ENCODE results near the gene ABLIM1. TPM values are rescaled to one million over a fixed set of nuclear protein-coding genes. Genes with fewer than 3 reads are reported as not detected.

The ABLIM1 gene
- total and polyA plus RNA-seq, 3 donors from 2014 or later: 90.0 to 137 (median 128) TPM

DNA sequence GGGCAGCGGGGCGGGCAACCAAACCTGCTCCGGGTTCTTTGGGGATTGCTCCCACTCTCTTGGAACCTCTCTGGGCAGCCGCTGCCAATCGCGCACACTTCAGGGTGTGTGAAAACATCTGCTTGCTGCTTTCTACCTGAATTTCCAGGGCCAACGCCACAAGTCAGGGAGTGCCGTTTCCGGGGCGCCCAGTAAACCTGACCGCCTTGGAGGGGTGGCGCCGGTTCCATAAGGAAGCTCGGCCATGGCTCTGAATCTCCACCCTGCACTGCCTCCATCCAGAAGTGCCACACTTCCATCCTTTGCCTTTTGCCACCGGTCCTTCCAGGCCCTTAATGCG, 253.1 kb downstream of the ABLIM1 start:
- Histone ChIP-seq H3K27me3 (no peaks in the 10 kb centered on the region), H3K36me3 (ENCODE audit: low read depth, missing control alignments) (no peaks in the 10 kb centered on the region), H3K4me1 (peaks cover 20% of the 10 kb centered on the region), H3K4me3 (peak overlapping the region; percentile 53 to 60), H3K27ac (peak overlapping the region in 1 of 2 donors; percentile 45), H3K9me3 (no peaks in the 10 kb centered on the region)
- TF ChIP-seq POLR2A (IDR thresholded peaks at IDR 0.05) (no peak), CTCF (IDR thresholded peaks at IDR 0.05) (no peak)
- intact Hi-C loops (cut with DNase I; ENCODE audit: low total_unique reads): loop anchor here (10.0 kb wide), 1 partner anchor 100 kb away; no protein-coding TSS in a partner anchor
- 13 to 25% methylated on average over 12 to 16 of the region's 16 CpGs for WGBS, 2 donors
- no peak for DNase-seq

DNA sequence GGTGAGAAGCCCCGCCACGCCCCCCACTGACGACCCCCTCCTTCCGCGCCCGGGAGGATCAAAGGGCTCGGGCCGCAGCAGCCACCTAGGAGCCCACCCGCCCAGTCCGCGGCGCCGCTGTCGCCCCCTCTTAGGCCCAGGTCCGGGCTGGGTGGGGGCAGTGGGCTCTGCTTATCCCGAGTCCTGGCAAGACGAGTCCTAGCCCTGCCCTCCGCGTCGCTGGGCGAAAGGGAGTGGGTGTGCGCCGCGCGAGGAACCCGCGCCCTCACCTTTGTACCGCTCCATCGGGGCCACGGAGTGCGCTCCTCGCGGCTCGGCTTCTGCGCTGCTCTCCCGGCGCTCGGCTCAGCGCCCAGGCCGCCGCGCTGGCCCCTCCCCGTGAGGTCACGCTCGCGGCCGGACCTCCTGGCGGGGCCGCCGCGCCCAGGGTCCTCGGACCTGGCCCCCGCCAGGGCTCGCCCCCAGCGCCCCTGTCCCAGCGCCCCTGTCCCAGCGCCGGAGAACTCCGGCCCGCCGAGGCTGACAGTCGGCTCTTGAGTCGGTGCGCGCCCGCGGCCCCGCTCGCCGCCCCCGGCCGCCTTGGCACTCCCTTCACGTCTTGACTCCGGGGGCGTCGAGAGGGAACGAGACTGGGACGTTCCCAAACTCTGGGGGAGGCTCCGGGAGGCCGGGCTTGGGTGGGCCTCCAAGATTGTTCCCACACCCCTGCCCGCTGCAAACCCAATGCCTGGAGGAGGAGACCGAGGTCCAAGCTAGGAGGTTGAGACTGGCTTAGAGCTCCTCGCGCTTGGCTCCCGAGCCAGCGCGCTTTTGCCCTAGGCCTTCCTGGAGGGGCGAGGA, 253.7 kb downstream of the ABLIM1 start, which contains the start of gene AFAP1L2:
Gene AFAP1L2 (minus strand): TSS at position 332 of the 840 bp plus-strand sequence. CDS start 47 bp downstream, at position 285.
- 1 to 6% methylated on average over 10 to 44 of the region's 88 CpGs for WGBS, 2 donors
- no peak for DNase-seq

GRCh38 chr10:114403541-114404161, 254.4 kb downstream of the ABLIM1 start:
- 1% methylated on average over 24 to 34 of the region's 44 CpGs for WGBS, 2 donors
- Histone ChIP-seq H3K9me3 (no peaks in the 10 kb centered on the region), H3K27ac (peak overlapping the region; percentile 11 to 45), H3K27me3 (no peaks in the 10 kb centered on the region), H3K4me1 (peaks cover 20% of the 10 kb centered on the region), H3K4me3 (peak overlapping the region; percentile 53 to 60), H3K36me3 (ENCODE audit: low read depth, missing control alignments) (no peaks in the 10 kb centered on the region)
- intact Hi-C loops (cut with DNase I; ENCODE audit: low total_unique reads): loop anchor here (10.0 kb wide), 1 partner anchor 99 kb away; no protein-coding TSS in a partner anchor
- DNase-seq: no peak
- TF ChIP-seq POLR2A (IDR thresholded peaks at IDR 0.05): no peak
- TF ChIP-seq CTCF (IDR thresholded peaks at IDR 0.05): no peak

More for the DNA sequence above, 253.7 kb downstream of the ABLIM1 start, which contains the start of gene AFAP1L2:
- peak within 1 kb of the TSS; percentile 53 to 60 for H3K4me3 ChIP-seq
- TF ChIP-seq POLR2A (IDR thresholded peaks at IDR 0.05) (no peak), CTCF (IDR thresholded peaks at IDR 0.05) (no peak)
- peaks cover 20% of the 10 kb centered on the region for H3K4me1 ChIP-seq
- intact Hi-C loops (cut with DNase I; ENCODE audit: low total_unique reads): loop anchor here (10.0 kb wide), 1 partner anchor 100 kb away; no protein-coding TSS in a partner anchor
- H3K27me3 ChIP-seq: no peaks in the 10 kb centered on the region
- H3K27ac ChIP-seq: peak within 1 kb of the TSS; percentile 11 to 45
- H3K9me3 ChIP-seq: no peaks in the 10 kb centered on the region
- H3K36me3 ChIP-seq (ENCODE audit: low read depth, missing control alignments): no peaks in the 10 kb centered on the region

DNA sequence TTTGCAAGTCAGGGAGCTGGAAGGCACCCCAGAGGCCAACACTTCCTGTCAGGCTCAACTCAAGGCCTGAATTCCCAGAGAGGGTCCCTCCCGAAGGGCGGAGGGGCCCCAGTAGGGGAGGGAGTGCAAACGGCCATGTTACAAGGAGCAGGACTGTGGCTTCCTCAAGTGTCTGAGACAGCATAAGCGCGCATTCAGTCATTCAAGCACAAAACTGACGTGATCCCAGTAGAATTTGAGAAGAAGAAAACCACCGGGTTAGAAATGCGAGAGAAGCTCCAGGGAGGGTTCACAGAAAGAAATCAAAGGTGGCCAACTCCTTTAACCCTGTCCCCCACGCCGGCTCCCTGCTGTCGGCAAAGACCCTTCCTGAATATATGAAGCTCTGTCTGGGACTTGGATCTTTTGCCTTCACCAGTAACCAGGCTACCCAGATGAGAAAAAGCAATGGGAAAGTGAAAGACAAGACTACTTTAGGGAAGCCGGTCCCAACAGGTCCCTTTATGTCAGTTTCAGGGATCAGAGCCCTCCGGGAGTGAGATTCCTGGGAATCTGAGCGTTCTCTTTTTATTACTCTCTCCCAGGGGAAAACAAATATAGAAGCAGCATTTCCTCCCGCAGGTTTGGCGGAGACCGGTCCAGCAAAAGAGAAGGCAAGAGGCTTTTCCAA, 255.1 kb downstream of the ABLIM1 start:
- Histone ChIP-seq H3K27ac (peak overlapping the region; percentile 11 to 45), H3K4me1 (peaks cover 20% of the 10 kb centered on the region), H3K36me3 (ENCODE audit: low read depth, missing control alignments) (no peaks in the 10 kb centered on the region), H3K9me3 (no peaks in the 10 kb centered on the region), H3K4me3 (peak overlapping the region; percentile 53 to 60), H3K27me3 (no peaks in the 10 kb centered on the region)
- 18 to 22% methylated on average over 17 of the region's 17 CpGs for WGBS, 2 donors
- intact Hi-C loops (cut with DNase I; ENCODE audit: low total_unique reads): loop anchor here (10.0 kb wide), 1 partner anchor 98 kb away; no protein-coding TSS in a partner anchor
- TF ChIP-seq CTCF (IDR thresholded peaks at IDR 0.05): no peak
- TF ChIP-seq POLR2A (IDR thresholded peaks at IDR 0.05): no peak
- DNase-seq: no peak

All from testis (tissue), 3 donors.